HG03378 (cell line): ENCODE results near the gene SLC45A1.
"Not testable (repeated sequence)": the region's sequence is repeated elsewhere in the genome, so short reads cannot be mapped to it uniquely, and the experiment has no call there.

Experiments used
- ATAC-seq: cut with Tn5 transposase; IDR thresholded peaks from one replicate; pipeline ENCODE4 v1.9.1; 2021; ENCODE audit warnings: mild to moderate bottlenecking, moderate library complexity; ENCODE audit not compliant: unreplicated experiment

The SLC45A1 gene

GRCh38 chr1:8317647-8318381 lies at the start of gene SLC45A1:
Gene SLC45A1 (plus strand): TSS chr1:8318114. CDS start chr1:8324330, 6,216 bp downstream.
- no peak for ATAC-seq

GRCh38 chr1:8273036-8273435 lies 44.9 kb upstream of the SLC45A1 start:
- no peak for ATAC-seq

- ATAC-seq: no peak
Observed at GRCh38 chr1:8274352-8274751, 43.6 kb upstream of the SLC45A1 start.

GRCh38 chr1:8276173-8276914 lies 41.6 kb upstream of the SLC45A1 start:
- no peak for ATAC-seq

- no peak for ATAC-seq
Observed at GRCh38 chr1:8276932-8277331, 41.0 kb upstream of the SLC45A1 start.

- ATAC-seq: not testable (repeated sequence)
Observed at GRCh38 chr1:8278677-8279076, 39.2 kb upstream of the SLC45A1 start.

GRCh38 chr1:8281843-8282509 lies 35.9 kb upstream of the SLC45A1 start:
- ATAC-seq: no peak

GRCh38 chr1:8283058-8283884 lies 34.6 kb upstream of the SLC45A1 start:
- ATAC-seq: peak; percentile 88

- ATAC-seq: no peak
Observed at GRCh38 chr1:8284127-8284526, 33.8 kb upstream of the SLC45A1 start.

GRCh38 chr1:8285103-8285502 lies 32.8 kb upstream of the SLC45A1 start:
- ATAC-seq: no peak

GRCh38 chr1:8285965-8286364 lies 31.9 kb upstream of the SLC45A1 start:
- ATAC-seq: no peak

- ATAC-seq: no peak
Observed at GRCh38 chr1:8293118-8293517, 24.8 kb upstream of the SLC45A1 start.

GRCh38 chr1:8293641-8294169 lies 24.2 kb upstream of the SLC45A1 start:
- no peak for ATAC-seq

GRCh38 chr1:8294170-8294697 lies 23.7 kb upstream of the SLC45A1 start:
- no peak for ATAC-seq

- ATAC-seq: no peak
Observed at GRCh38 chr1:8297245-8297644, 20.7 kb upstream of the SLC45A1 start.

- no peak for ATAC-seq
Observed at GRCh38 chr1:8299963-8300362, 18.0 kb upstream of the SLC45A1 start.

GRCh38 chr1:8302081-8302956 lies 15.6 kb upstream of the SLC45A1 start:
- ATAC-seq: no peak

- ATAC-seq: no peak
Observed at GRCh38 chr1:8303141-8303540, 14.8 kb upstream of the SLC45A1 start.

GRCh38 chr1:8303876-8304275 lies 14.0 kb upstream of the SLC45A1 start:
- no peak for ATAC-seq
